Lung (tissue), 12 donors: Measurements from ENCODE around the gene PDX1. TPM values are rescaled to one million over a fixed set of nuclear protein-coding genes. Genes with fewer than 3 reads are reported as not detected.

Source experiments
- ATAC-seq: fragments of 200-7000 bp; cut with Tn5 transposase; one replicate; pipeline ENCODE4 v1.9.1; 2020; ENCODE audit warnings: moderate number of reproducible peaks; ENCODE audit not compliant: insufficient read depth, low FRiP score
- DNase-seq, 3 donors: peaks; one replicate each; pipeline ENCODE4 v3.0.0-alpha.2; 2013 to 2017
- H3K27ac ChIP-seq, 2 donors: one replicate each; pipeline ENCODE4 v1.5.1; 2013; ENCODE audit warnings: mild to moderate bottlenecking in 2 of 2, moderate library complexity in 2 of 2, control low read depth in 1 of 2, inconsistent platforms in 1 of 2, low read depth in 1 of 2, low read length in 1 of 2
- H3K27me3 ChIP-seq, 3 donors: one replicate each; pipeline ENCODE4 v1.5.1; 2013; ENCODE audit warnings: low read length in 2 of 3; ENCODE audit not compliant: control insufficient read depth in 3 of 3, insufficient read depth in 3 of 3
- H3K36me3 ChIP-seq, 4 donors: one replicate each; pipeline ENCODE4 v1.5.1; 2013; ENCODE audit warnings: low read length in 4 of 4, mild to moderate bottlenecking in 1 of 4, moderate library complexity in 1 of 4; ENCODE audit not compliant: control insufficient read depth in 4 of 4, insufficient read depth in 4 of 4
- H3K4me1 ChIP-seq, 5 donors: one replicate each; pipeline ENCODE4 v1.5.1; 2013; ENCODE audit warnings: low read length in 5 of 5, mild to moderate bottlenecking in 2 of 5, moderate library complexity in 1 of 5; ENCODE audit not compliant: control insufficient read depth in 5 of 5, insufficient read depth in 5 of 5
- H3K4me3 ChIP-seq: one replicate; pipeline ENCODE4 v1.5.1; 2013; ENCODE audit warnings: mild to moderate bottlenecking, control low read depth, moderate library complexity
- H3K9ac ChIP-seq, 2 donors: one replicate each; pipeline ENCODE4 v1.5.1; 2013; ENCODE audit warnings: low read length in 2 of 2, control low read depth in 1 of 2; ENCODE audit not compliant: insufficient read depth in 1 of 2
- H3K9me3 ChIP-seq, 4 donors: one replicate each; pipeline ENCODE4 v1.5.1; 2013; ENCODE audit warnings: low read length in 3 of 4, mild to moderate bottlenecking in 1 of 4, moderate library complexity in 1 of 4; ENCODE audit not compliant: control insufficient read depth in 4 of 4, insufficient read depth in 3 of 4
- CTCF ChIP-seq: IDR thresholded peaks from 2 replicates; pipeline ENCODE4 v1.5.1; 2012; ENCODE audit warnings: mild to moderate bottlenecking; ENCODE audit errors: control extremely low read depth, extremely low read depth
- WGBS, 2 donors: extraction: QIAGEN DNeasy Blood & Tissue Kit; methylation state at CpG; one replicate each; pipeline ENCODE4 v1.1.7; 2013; 5-methylcytosine and 5-hydroxymethylcytosine counted together
- polyA plus RNA-seq, 2 donors: library from polyadenylated mRNA; stranded (reverse); fragments of 200-250 nt; gene quantifications; one replicate each; pipeline ENCODE4 v1.2.1, GENCODE V29; 2013
- total RNA-seq, 2 donors: library from RNA; depleted of rRNA in 1 of 2; stranded (reverse); fragments of >200 nt in 1 of 2; gene quantifications; one replicate each; pipeline ENCODE4 v1.2.1, GENCODE V29; 2014 to 2021
- donor health status: control.
- donor health status: control.
- donor health status: Bipolar disorder and iron deficiency.
- donor health status: healthy.
- donor health status: DM: yes; HTN: yes; CAD: no.

PDX1 gene
- total and polyA plus RNA-seq, 4 donors, result not detected

- TF ChIP-seq CTCF, result no peak
- Histone ChIP-seq H3K9me3 (peaks cover 0 to 5% (median 0%) of the 10 kb centered on the region in 4 donors), H3K27ac (no peak overlapping the region), H3K36me3 (no peaks in the 10 kb centered on the region), H3K27me3 (peaks cover 37 to 93% (median 88%) of the 10 kb centered on the region in 3 donors), H3K9ac (no peak overlapping the region), H3K4me3 (no peak overlapping the region), H3K4me1 (peaks cover 0 to 9% (median 5%) of the 10 kb centered on the region in 5 donors)
- no peak for DNase-seq
- whole genome bisulfite sequencing, 2 donors, result 4% methylated on average over 33 of the region's 33 CpGs
- no peak for ATAC-seq
Observed at GRCh38 chr13:27967736-27968315, 48.0 kb downstream of the PDX1 start.

GRCh38 chr13:27968316-27969081 lies 48.7 kb downstream of the PDX1 start:
- H3K4me1 ChIP-seq, result peaks cover 0 to 9% (median 5%) of the 10 kb centered on the region in 5 donors
- no peak for ATAC-seq
- H3K4me3 ChIP-seq, result no peak overlapping the region
- H3K36me3 ChIP-seq, result no peaks in the 10 kb centered on the region
- TF ChIP-seq CTCF, result no peak
- H3K27ac ChIP-seq, result no peak overlapping the region
- no peak for DNase-seq
- H3K9me3 ChIP-seq, result peaks cover 0 to 5% (median 0%) of the 10 kb centered on the region in 4 donors
- 1 to 2% methylated on average over 64 to 86 of the region's 86 CpGs for whole genome bisulfite sequencing, 2 donors
- H3K27me3 ChIP-seq, result peaks cover 37 to 93% (median 91%) of the 10 kb centered on the region in 3 donors
- H3K9ac ChIP-seq, result no peak overlapping the region

- Histone ChIP-seq H3K9ac (no peak within 1 kb of the TSS), H3K4me1 (peaks cover 0 to 9% (median 5%) of the 10 kb centered on the region in 5 donors), H3K27ac (no peak within 1 kb of the TSS), H3K27me3 (peaks cover 38 to 95% (median 91%) of the 10 kb centered on the region in 3 donors), H3K4me3 (no peak within 1 kb of the TSS), H3K36me3 (no peaks in the 10 kb centered on the region), H3K9me3 (peaks cover 0 to 5% (median 0%) of the 10 kb centered on the region in 4 donors)
- WGBS, 2 donors, result 4 to 6% methylated on average over 22 to 34 of the region's 34 CpGs
- DNase-seq (no peak), ATAC-seq (no peak)
- TF ChIP-seq CTCF, result no peak
Observed at GRCh38 chr13:27969082-27969865, 49.5 kb downstream of the PDX1 start, which contains the start of gene CDX2. CDX2 (minus strand) TSS chr13:27969315; CDS start chr13:27969006, 309 bp downstream.
